Hepatocyte (in vitro differentiated cells): ENCODE measurements around the gene XRCC1.

Source experiments
- EZH2 ChIP-seq: fragments of 200-600 bp; sonication (generic); IDR thresholded peaks from 2 replicates; pipeline ENCODE4 v1.6.1; 2016; ENCODE audit warnings: antibody characterized with exemption, mild to moderate bottlenecking, borderline replicate concordance
- EZH2phosphoT487 ChIP-seq: fragments of 200-600 bp; sonication (generic); IDR thresholded peaks from one replicate; pipeline ENCODE4 v1.6.1; 2018; ENCODE audit warnings: antibody characterized with exemption, mild to moderate bottlenecking, low read depth, moderate library complexity; ENCODE audit not compliant: unreplicated experiment, severe bottlenecking
- TF ChIP-seq, protein P1 (sequence below): fragments of 200-600 bp; sonication (generic); IDR thresholded peaks from 2 replicates; pipeline ENCODE4 v1.5.1; 2016; ENCODE audit warnings: antibody characterized with exemption, mild to moderate bottlenecking; ENCODE audit not compliant: poor library complexity

DNA sequence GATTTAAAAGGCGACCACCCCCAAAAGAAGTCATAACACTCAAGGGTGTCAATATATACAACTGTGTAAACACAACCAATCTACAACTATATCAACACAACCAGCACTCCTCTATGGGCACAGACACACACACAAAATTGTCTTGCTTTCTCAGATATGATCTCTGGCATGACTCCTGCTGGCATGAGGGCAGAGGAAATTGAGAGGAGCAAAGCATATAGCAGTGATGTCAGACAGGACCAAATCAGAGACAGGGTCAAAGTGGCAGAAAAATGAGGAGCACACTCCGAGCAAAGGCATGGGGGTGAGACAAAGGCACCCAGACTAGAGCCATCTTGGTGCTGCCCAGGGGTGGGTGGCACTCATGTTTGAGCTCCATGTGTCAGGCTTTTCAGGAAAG lies 11.0 kb upstream of the XRCC1 start:
- TF ChIP-seq, protein P1, sequence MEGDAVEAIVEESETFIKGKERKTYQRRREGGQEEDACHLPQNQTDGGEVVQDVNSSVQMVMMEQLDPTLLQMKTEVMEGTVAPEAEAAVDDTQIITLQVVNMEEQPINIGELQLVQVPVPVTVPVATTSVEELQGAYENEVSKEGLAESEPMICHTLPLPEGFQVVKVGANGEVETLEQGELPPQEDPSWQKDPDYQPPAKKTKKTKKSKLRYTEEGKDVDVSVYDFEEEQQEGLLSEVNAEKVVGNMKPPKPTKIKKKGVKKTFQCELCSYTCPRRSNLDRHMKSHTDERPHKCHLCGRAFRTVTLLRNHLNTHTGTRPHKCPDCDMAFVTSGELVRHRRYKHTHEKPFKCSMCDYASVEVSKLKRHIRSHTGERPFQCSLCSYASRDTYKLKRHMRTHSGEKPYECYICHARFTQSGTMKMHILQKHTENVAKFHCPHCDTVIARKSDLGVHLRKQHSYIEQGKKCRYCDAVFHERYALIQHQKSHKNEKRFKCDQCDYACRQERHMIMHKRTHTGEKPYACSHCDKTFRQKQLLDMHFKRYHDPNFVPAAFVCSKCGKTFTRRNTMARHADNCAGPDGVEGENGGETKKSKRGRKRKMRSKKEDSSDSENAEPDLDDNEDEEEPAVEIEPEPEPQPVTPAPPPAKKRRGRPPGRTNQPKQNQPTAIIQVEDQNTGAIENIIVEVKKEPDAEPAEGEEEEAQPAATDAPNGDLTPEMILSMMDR = no peak
- TF ChIP-seq EZH2phosphoT487 = no peak
- no peak for TF ChIP-seq EZH2
